ENCODE data around the gene HMGN2. TPM values are rescaled to one million over a fixed set of nuclear protein-coding genes. Genes with fewer than 3 reads are reported as not detected.

The HMGN2 gene
- total RNA-seq, 1 experiment from 2014 or later, result 888 TPM

GRCh38 chr1:26520339-26520738 is 48.1 kb downstream of the HMGN2 start:
- BruUV-seq (replicated peaks), result no TSS peak
- no peaks in the 10 kb centered on the region for H3K79me2 ChIP-seq (ENCODE audit: low read length)

GRCh38 chr1:26521669-26522030 is 49.4 kb downstream of the HMGN2 start:
- TF ChIP-seq EZH2 (IDR thresholded peaks at IDR 0.05; ENCODE audit: low read length, unreplicated experiment) (no peak), EZH2phosphoT487 (IDR thresholded peaks at IDR 0.05; ENCODE audit: borderline replicate concordance, low read length) (no peak), CTCF (conservative IDR thresholded peaks at IDR 0.05; ENCODE audit: low read depth, low read length) (no peak)
- intact Hi-C loops (cut with micrococcal nuclease), result no loop called here
- no peak for DNase-seq
- Histone ChIP-seq H3K4me2 (ENCODE audit: low read length) (no peak overlapping the region), H3K27me3 (ENCODE audit: low read length) (no peaks in the 10 kb centered on the region), H4K20me1 (ENCODE audit: low read length) (no peaks in the 10 kb centered on the region), H3K36me3 (ENCODE audit: low read depth, low read length) (no peaks in the 10 kb centered on the region), H3K4me3 (ENCODE audit: low read length) (no peak overlapping the region), H3K79me2 (ENCODE audit: low read length) (no peaks in the 10 kb centered on the region), H3K27ac (ENCODE audit: low read length) (no peak overlapping the region), H3F3A (ENCODE audit: low read length, unreplicated experiment) (no peaks in the 10 kb centered on the region), H3K9ac (ENCODE audit: low read length) (no peak overlapping the region), H3K9me3 (ENCODE audit: low read length) (no peaks in the 10 kb centered on the region), H3K9me2 (replicated peaks; ENCODE audit: low read length) (no peaks in the 10 kb centered on the region), H2AFZ (ENCODE audit: low read length) (no peak overlapping the region), H3K4me1 (ENCODE audit: insufficient read depth, low read length) (peaks cover 15% of the 10 kb centered on the region)
- no TSS peak for BruUV-seq (replicated peaks)
- ATAC-seq, result no peak
- POLR2A ChIA-PET (ENCODE audit: unreplicated experiment), result no interaction called here
- CTCF ChIA-PET, result no interaction called here

More at GRCh38 chr1:26520339-26520738, 48.1 kb downstream of the HMGN2 start:
- no peak overlapping the region for H3K27ac ChIP-seq (ENCODE audit: low read length)
- ChIA-PET CTCF (no interaction called here), POLR2A (ENCODE audit: unreplicated experiment) (no interaction called here)
- no peaks in the 10 kb centered on the region for H3K36me3 ChIP-seq (ENCODE audit: low read depth, low read length)
- TF ChIP-seq EZH2 (IDR thresholded peaks at IDR 0.05; ENCODE audit: low read length, unreplicated experiment) (no peak), EZH2phosphoT487 (IDR thresholded peaks at IDR 0.05; ENCODE audit: borderline replicate concordance, low read length) (no peak), CTCF (conservative IDR thresholded peaks at IDR 0.05; ENCODE audit: low read depth, low read length) (no peak)
- H3F3A ChIP-seq (ENCODE audit: low read length, unreplicated experiment), result no peaks in the 10 kb centered on the region
- peaks cover 15% of the 10 kb centered on the region for H3K4me1 ChIP-seq (ENCODE audit: insufficient read depth, low read length)
- no peak overlapping the region for H3K4me3 ChIP-seq (ENCODE audit: low read length)
- no peak overlapping the region for H3K9ac ChIP-seq (ENCODE audit: low read length)
- H3K27me3 ChIP-seq (ENCODE audit: low read length), result no peaks in the 10 kb centered on the region
- intact Hi-C loops (cut with micrococcal nuclease), result no loop called here
- ATAC-seq (no peak), DNase-seq (no peak)
- H3K9me3 ChIP-seq (ENCODE audit: low read length), result no peaks in the 10 kb centered on the region
- H3K4me2 ChIP-seq (ENCODE audit: low read length), result no peak overlapping the region
- no peaks in the 10 kb centered on the region for H3K9me2 ChIP-seq (replicated peaks; ENCODE audit: low read length)
- H4K20me1 ChIP-seq (ENCODE audit: low read length), result no peaks in the 10 kb centered on the region
- H2AFZ ChIP-seq (ENCODE audit: low read length), result no peak overlapping the region

- no TSS peak for BruUV-seq (replicated peaks)
- H3K4me1 ChIP-seq (ENCODE audit: insufficient read depth, low read length), result peaks cover 15% of the 10 kb centered on the region
- H3F3A ChIP-seq (ENCODE audit: low read length, unreplicated experiment), result no peaks in the 10 kb centered on the region
- TF ChIP-seq EZH2phosphoT487 (IDR thresholded peaks at IDR 0.05; ENCODE audit: borderline replicate concordance, low read length) (no peak), EZH2 (IDR thresholded peaks at IDR 0.05; ENCODE audit: low read length, unreplicated experiment) (no peak), CTCF (conservative IDR thresholded peaks at IDR 0.05; ENCODE audit: low read depth, low read length) (no peak)
- H3K27ac ChIP-seq (ENCODE audit: low read length), result no peak overlapping the region
- ATAC-seq, result no peak
- no peaks in the 10 kb centered on the region for H3K27me3 ChIP-seq (ENCODE audit: low read length)
- H3K79me2 ChIP-seq (ENCODE audit: low read length), result no peaks in the 10 kb centered on the region
- H4K20me1 ChIP-seq (ENCODE audit: low read length), result no peaks in the 10 kb centered on the region
- no peak overlapping the region for H3K4me2 ChIP-seq (ENCODE audit: low read length)
- DNase-seq, result no peak
- no peak overlapping the region for H3K4me3 ChIP-seq (ENCODE audit: low read length)
- intact Hi-C loops (cut with micrococcal nuclease), result no loop called here
- CTCF ChIA-PET, result no interaction called here
- POLR2A ChIA-PET (ENCODE audit: unreplicated experiment), result no interaction called here
- H3K9ac ChIP-seq (ENCODE audit: low read length), result no peak overlapping the region
- H2AFZ ChIP-seq (ENCODE audit: low read length), result no peak overlapping the region
- H3K9me2 ChIP-seq (replicated peaks; ENCODE audit: low read length), result no peaks in the 10 kb centered on the region
- H3K36me3 ChIP-seq (ENCODE audit: low read depth, low read length), result no peaks in the 10 kb centered on the region
- no peaks in the 10 kb centered on the region for H3K9me3 ChIP-seq (ENCODE audit: low read length)
These were observed 49.8 kb downstream of the HMGN2 start for GRCh38 chr1:26522073-26522472.

All from PC-3 (cell line).